MM.1S (cell line): ENCODE results near the gene MFAP2.

Source experiments
- CTCF ChIP-seq: fragments of 300-600 bp; sonication (generic); IDR thresholded peaks from 2 replicates; pipeline ENCODE4 v1.5.1; 2016; ENCODE audit warnings: antibody characterized with exemption, low read length, mixed read lengths
- EZH2phosphoT487 ChIP-seq: fragments of 300-600 bp; sonication (generic); IDR thresholded peaks from 2 replicates; pipeline ENCODE4 v1.6.1; 2018; ENCODE audit warnings: antibody characterized with exemption, low read length

- no peak for TF ChIP-seq CTCF
- no peak for TF ChIP-seq EZH2phosphoT487
Observed at GRCh38 chr1:16961297-16962133, 18.9 kb downstream of the MFAP2 start.
